Trophoblast cell (in vitro differentiated cells and primary cell): Measurements from ENCODE around the gene CTAGE9.
"Not testable (repeated sequence)": the region's sequence is repeated elsewhere in the genome, so short reads cannot be mapped to it uniquely, and the experiment has no call there.

Source experiments
- DNase-seq, 2 donors: peaks; one replicate each; pipeline ENCODE4 v3.0.0-alpha.2; 2016
- H2AFZ ChIP-seq: 2 replicates; pipeline ENCODE4 v1.6.1; 2013; ENCODE audit warnings: low read length, moderate library complexity, mild to moderate bottlenecking; ENCODE audit not compliant: insufficient read depth, poor library complexity
- H2AK5ac ChIP-seq: 2 replicates; pipeline ENCODE4 v1.6.1; 2013; ENCODE audit warnings: mild to moderate bottlenecking, low read length
- H2BK120ac ChIP-seq: 2 replicates; pipeline ENCODE4 v1.6.1; 2013; ENCODE audit warnings: low read length, mild to moderate bottlenecking, moderate library complexity; ENCODE audit not compliant: insufficient read depth, poor library complexity
- H2BK12ac ChIP-seq: 2 replicates; pipeline ENCODE4 v1.6.1; 2013; ENCODE audit warnings: mild to moderate bottlenecking, low read length, moderate library complexity
- H2BK5ac ChIP-seq: 2 replicates; pipeline ENCODE4 v1.6.1; 2013; ENCODE audit warnings: low read length, low read depth, moderate library complexity, mild to moderate bottlenecking; ENCODE audit not compliant: poor library complexity
- H3K14ac ChIP-seq: 2 replicates; pipeline ENCODE4 v1.6.1; 2013; ENCODE audit warnings: mild to moderate bottlenecking, low read length
- H3K18ac ChIP-seq: 2 replicates; pipeline ENCODE4 v1.6.1; 2013; ENCODE audit warnings: mild to moderate bottlenecking, low read length
- H3K23ac ChIP-seq: 2 replicates; pipeline ENCODE4 v1.6.1; 2013; ENCODE audit warnings: low read length
- H3K27ac ChIP-seq: 2 replicates; pipeline ENCODE4 v1.5.1; 2013; ENCODE audit warnings: low read depth, mild to moderate bottlenecking, inconsistent platforms, low read length, moderate library complexity
- H3K27me3 ChIP-seq: 2 replicates; pipeline ENCODE4 v1.6.1; 2013; ENCODE audit warnings: inconsistent platforms, mild to moderate bottlenecking, low read length, moderate library complexity; ENCODE audit not compliant: insufficient read depth
- H3K36me3 ChIP-seq, 2 experiments: 1 replicate in 1 of 2; 2 replicates in 1 of 2; pipeline ENCODE4 v1.6.1; 2013; ENCODE audit warnings: low read length in 2 of 2, mild to moderate bottlenecking in 2 of 2, moderate library complexity in 1 of 2; ENCODE audit not compliant: insufficient read depth in 2 of 2, control insufficient read depth in 1 of 2
- H3K4ac ChIP-seq: 2 replicates; pipeline ENCODE4 v1.6.1; 2013; ENCODE audit warnings: low read depth, mild to moderate bottlenecking, low read length, moderate library complexity
- H3K4me1 ChIP-seq, 2 experiments: 1 replicate in 1 of 2; 2 replicates in 1 of 2; pipeline ENCODE4 v1.6.1; 2013; ENCODE audit warnings: low read length in 2 of 2, mild to moderate bottlenecking in 2 of 2, moderate library complexity in 1 of 2; ENCODE audit not compliant: insufficient read depth in 2 of 2, control insufficient read depth in 1 of 2
- H3K4me2 ChIP-seq: 2 replicates; pipeline ENCODE4 v1.6.1; 2013; ENCODE audit warnings: inconsistent platforms, mild to moderate bottlenecking, low read length, moderate library complexity
- H3K4me3 ChIP-seq: 2 replicates; pipeline ENCODE4 v1.5.1; 2013; ENCODE audit warnings: mild to moderate bottlenecking, low read depth, low read length, inconsistent platforms
- H3K79me1 ChIP-seq: one replicate; pipeline ENCODE4 v1.6.1; 2013; ENCODE audit warnings: low read length
- H3K79me2 ChIP-seq: 2 replicates; pipeline ENCODE4 v1.6.1; 2013; ENCODE audit warnings: low read length, mild to moderate bottlenecking; ENCODE audit not compliant: control insufficient read depth, insufficient read depth, poor library complexity
- H3K9ac ChIP-seq: 2 replicates; pipeline ENCODE4 v1.6.1; 2013; ENCODE audit warnings: mild to moderate bottlenecking, low read length
- H3K9me3 ChIP-seq: 2 replicates; pipeline ENCODE4 v1.6.1; 2013; ENCODE audit warnings: low read depth, mild to moderate bottlenecking, control low read depth, inconsistent platforms, low read length; ENCODE audit not compliant: insufficient read depth
- H4K12ac ChIP-seq: 2 replicates; pipeline ENCODE4 v1.6.1; 2013; ENCODE audit warnings: low read depth, mild to moderate bottlenecking, low read length, moderate library complexity
- H4K8ac ChIP-seq: 2 replicates; pipeline ENCODE4 v1.6.1; 2013; ENCODE audit warnings: low read depth, mild to moderate bottlenecking, low read length, moderate library complexity
- H4K91ac ChIP-seq: one replicate; pipeline ENCODE4 v1.6.1; 2013; ENCODE audit warnings: low read depth, mild to moderate bottlenecking, low read length, moderate library complexity
- WGBS: extraction: QIAGEN DNeasy Blood & Tissue Kit; methylation state at CpG from one replicate; pipeline ENCODE4 v1.1.7; 2013; ENCODE audit warnings: missing lambda C conversion rate; ENCODE audit not compliant: insufficient read length, insufficient coverage; ENCODE audit errors: extremely low coverage; 5-methylcytosine and 5-hydroxymethylcytosine counted together

Gene CTAGE9

GRCh38 chr6:131754715-131755567 lies 44.1 kb upstream of the CTAGE9 start:
- H3K4me1 ChIP-seq: no peaks in the 10 kb centered on the region
- no peaks in the 10 kb centered on the region for H3K27me3 ChIP-seq
- H2AK5ac ChIP-seq: no peak overlapping the region
- H3K9ac ChIP-seq: no peak overlapping the region
- WGBS: no CpG with 5 or more reads among the region's 9 CpGs
- H3K23ac ChIP-seq: no peak overlapping the region
- no peak overlapping the region for H4K8ac ChIP-seq
- H2BK120ac ChIP-seq: no peak overlapping the region
- no peaks in the 10 kb centered on the region for H3K36me3 ChIP-seq
- no peak overlapping the region for H3K4me2 ChIP-seq
- no peak overlapping the region for H3K4me3 ChIP-seq
- DNase-seq: no peak
- H4K12ac ChIP-seq: no peak overlapping the region
- H2BK12ac ChIP-seq: no peak overlapping the region
- H3K18ac ChIP-seq: no peak overlapping the region
- H3K79me2 ChIP-seq: no peaks in the 10 kb centered on the region
- no peak overlapping the region for H2AFZ ChIP-seq
- no peak overlapping the region for H4K91ac ChIP-seq
- H3K79me1 ChIP-seq: no peaks in the 10 kb centered on the region
- no peak overlapping the region for H3K27ac ChIP-seq
- no peak overlapping the region for H3K14ac ChIP-seq
- H3K4ac ChIP-seq: no peak overlapping the region
- no peaks in the 10 kb centered on the region for H3K9me3 ChIP-seq
- no peak overlapping the region for H2BK5ac ChIP-seq

GRCh38 chr6:131754088-131754487 lies 43.3 kb upstream of the CTAGE9 start:
- no peak overlapping the region for H3K4me3 ChIP-seq
- H3K23ac ChIP-seq: no peak overlapping the region
- no peak overlapping the region for H3K4me2 ChIP-seq
- H3K79me1 ChIP-seq: no peaks in the 10 kb centered on the region
- WGBS: no CpG with 5 or more reads among the region's 1 CpG
- H3K4me1 ChIP-seq: no peaks in the 10 kb centered on the region
- DNase-seq: no peak
- no peak overlapping the region for H2AFZ ChIP-seq
- H4K12ac ChIP-seq: no peak overlapping the region
- H2BK120ac ChIP-seq: no peak overlapping the region
- H3K36me3 ChIP-seq: no peaks in the 10 kb centered on the region
- no peak overlapping the region for H2BK5ac ChIP-seq
- H2BK12ac ChIP-seq: no peak overlapping the region
- H2AK5ac ChIP-seq: no peak overlapping the region
- no peak overlapping the region for H4K8ac ChIP-seq
- H3K18ac ChIP-seq: no peak overlapping the region
- H3K14ac ChIP-seq: no peak overlapping the region
- no peak overlapping the region for H3K27ac ChIP-seq
- no peaks in the 10 kb centered on the region for H3K9me3 ChIP-seq
- H3K27me3 ChIP-seq: no peaks in the 10 kb centered on the region
- no peaks in the 10 kb centered on the region for H3K79me2 ChIP-seq
- no peak overlapping the region for H4K91ac ChIP-seq
- H3K4ac ChIP-seq: no peak overlapping the region
- no peak overlapping the region for H3K9ac ChIP-seq

DNA sequence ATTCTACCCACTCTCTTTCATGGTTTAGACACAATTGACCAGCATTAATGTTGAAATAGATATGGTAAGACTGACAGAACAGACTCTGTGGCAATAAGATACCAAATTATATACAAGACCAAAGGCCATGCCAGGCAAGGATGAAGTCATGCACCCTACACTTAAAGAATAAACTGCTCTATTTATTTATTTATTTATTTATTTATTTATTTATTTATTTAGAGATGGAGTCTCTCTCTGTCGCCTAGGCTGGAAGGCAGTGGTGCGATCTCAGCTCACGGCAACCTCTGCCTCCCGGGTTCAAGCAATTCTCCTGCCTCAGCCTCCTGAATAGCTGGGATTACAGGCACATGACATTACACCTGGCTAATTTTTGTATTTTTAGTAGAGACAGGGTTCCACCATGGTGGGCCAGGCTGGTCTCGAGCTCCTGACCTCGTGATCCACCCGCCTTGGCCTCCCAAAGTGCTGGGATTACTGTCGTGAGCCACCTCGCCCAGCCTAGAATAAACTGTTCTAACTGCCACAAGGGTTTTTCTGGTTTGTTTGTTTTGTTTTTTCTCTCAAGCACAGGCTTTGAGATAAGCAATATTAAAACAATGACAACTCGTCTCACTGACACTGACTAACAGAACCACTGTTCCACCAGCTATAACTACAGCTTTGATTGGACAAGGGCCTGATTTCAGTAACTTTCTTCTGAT lies 40.3 kb upstream of the CTAGE9 start:
- not testable (repeated sequence) for H3K23ac ChIP-seq, H3K4me3 ChIP-seq, H3K27me3 ChIP-seq, H2AK5ac ChIP-seq, H2BK120ac ChIP-seq, H2AFZ ChIP-seq, H3K18ac ChIP-seq, H4K12ac ChIP-seq, H2BK5ac ChIP-seq, H3K4me2 ChIP-seq, H3K14ac ChIP-seq, H3K9me3 ChIP-seq, H3K27ac ChIP-seq, H3K4ac ChIP-seq, H3K79me2 ChIP-seq, H3K79me1 ChIP-seq, H3K36me3 ChIP-seq, H4K91ac ChIP-seq, H2BK12ac ChIP-seq, H3K9ac ChIP-seq, H3K4me1 ChIP-seq, DNase-seq, H4K8ac ChIP-seq
- whole genome bisulfite sequencing: no CpG with 5 or more reads among the region's 10 CpGs

- Histone ChIP-seq H2BK5ac (no peak overlapping the region), H3K14ac (no peak overlapping the region), H4K91ac (no peak overlapping the region), H2BK12ac (no peak overlapping the region), H3K4me2 (no peak overlapping the region), H3K23ac (no peak overlapping the region), H3K27me3 (no peaks in the 10 kb centered on the region), H3K27ac (no peak overlapping the region), H2AK5ac (no peak overlapping the region), H2BK120ac (no peak overlapping the region), H4K12ac (no peak overlapping the region), H3K9ac (no peak overlapping the region), H3K79me2 (no peaks in the 10 kb centered on the region), H4K8ac (no peak overlapping the region), H3K4me1 (no peaks in the 10 kb centered on the region), H3K79me1 (no peaks in the 10 kb centered on the region), H3K4ac (no peak overlapping the region), H3K36me3 (no peaks in the 10 kb centered on the region), H3K9me3 (no peaks in the 10 kb centered on the region), H3K18ac (no peak overlapping the region), H3K4me3 (no peak overlapping the region), H2AFZ (no peak overlapping the region)
- no peak for DNase-seq
- WGBS: no CpG with 5 or more reads among the region's 7 CpGs
Observed at GRCh38 chr6:131749023-131749422, 38.2 kb upstream of the CTAGE9 start.
